Renal cortex interstitium (tissue), 11 donors: ENCODE results near the gene TRIM56. TPM values are rescaled to one million over a fixed set of nuclear protein-coding genes. Genes with fewer than 3 reads are reported as not detected.
A peak's percentile ranks its signal among the peaks of the same experiment; 100 is the strongest.
"Not testable (repeated sequence)": the region's sequence is repeated elsewhere in the genome, so short reads cannot be mapped to it uniquely, and the experiment has no call there.

Source experiments
- DNase-seq, 11 donors: peaks; one replicate each; pipeline ENCODE4 v3.0.0-alpha.2; 2013; ENCODE audit warnings: low read depth in 9 of 11, low spot score in 4 of 11; ENCODE audit errors: extremely low read depth in 1 of 11
- polyA plus RNA-seq, 3 donors: library from polyadenylated mRNA; unstranded; fragments of 120-200 nt; gene quantifications; one replicate each; pipeline ENCODE4 v1.2.1, GENCODE V29; 2013; ENCODE audit not compliant: insufficient read length in 3 of 3

TRIM56 gene
- polyA plus RNA-seq, 3 donors: 16.9 to 22.3 (median 17.0) TPM

- not testable (repeated sequence) for DNase-seq
Observed at GRCh38 chr7:101103701-101104100, 18.4 kb downstream of the TRIM56 start.

- DNase-seq: no peak
Observed at GRCh38 chr7:101104193-101104713, 19.0 kb downstream of the TRIM56 start.

GRCh38 chr7:101104799-101105198 is 19.5 kb downstream of the TRIM56 start:
- no peak for DNase-seq

- DNase-seq: not testable (repeated sequence)
Observed at GRCh38 chr7:101105248-101105647, 20.0 kb downstream of the TRIM56 start.

GRCh38 chr7:101106386-101106785 is 21.1 kb downstream of the TRIM56 start:
- no peak for DNase-seq

- peak in 3 of 11 donors; percentile 12 to 37 (median 30) for DNase-seq
Observed at GRCh38 chr7:101108330-101108857, 23.1 kb downstream of the TRIM56 start.

- DNase-seq: no peak
Observed at GRCh38 chr7:101108961-101109360, 23.7 kb downstream of the TRIM56 start.

GRCh38 chr7:101109368-101109767 is 24.1 kb downstream of the TRIM56 start:
- DNase-seq: no peak

- no peak for DNase-seq
Observed at GRCh38 chr7:101111261-101111660, 26.0 kb downstream of the TRIM56 start.

GRCh38 chr7:101112233-101112632 is 27.0 kb downstream of the TRIM56 start:
- DNase-seq: peak in 3 of 11 donors; percentile 38 to 66 (median 51)

GRCh38 chr7:101113140-101113539 is 27.9 kb downstream of the TRIM56 start:
- DNase-seq: not testable (repeated sequence)

GRCh38 chr7:101113836-101114235 is 28.6 kb downstream of the TRIM56 start:
- no peak for DNase-seq

GRCh38 chr7:101114492-101114891 is 29.2 kb downstream of the TRIM56 start:
- no peak for DNase-seq

- DNase-seq: no peak
Observed at GRCh38 chr7:101115215-101115614, 29.9 kb downstream of the TRIM56 start.

GRCh38 chr7:101116898-101117297 is 31.6 kb downstream of the TRIM56 start:
- no peak for DNase-seq

- no peak for DNase-seq
Observed at GRCh38 chr7:101118856-101119255, 33.6 kb downstream of the TRIM56 start.

GRCh38 chr7:101119876-101120275 is 34.6 kb downstream of the TRIM56 start:
- no peak for DNase-seq

GRCh38 chr7:101120315-101120714 is 35.0 kb downstream of the TRIM56 start:
- DNase-seq: no peak

- DNase-seq: not testable (repeated sequence)
Observed at GRCh38 chr7:101121631-101121990, 36.3 kb downstream of the TRIM56 start.

GRCh38 chr7:101121991-101122932 is 37.0 kb downstream of the TRIM56 start:
- DNase-seq: peak; percentile 68 to 91 (median 81)
